Measurements from ENCODE around the gene CKAP5. TPM values are rescaled to one million over a fixed set of nuclear protein-coding genes. Genes with fewer than 3 reads are reported as not detected.

Gene CKAP5
- polyA plus RNA-seq, 1 experiment: 114 TPM

- POLR2A ChIA-PET: no interaction called here
- no peak overlapping the region for H3K27ac ChIP-seq (ENCODE audit: low read depth, low read length)
- no peak overlapping the region for H3K4me3 ChIP-seq (ENCODE audit: low read depth, low read length)
- H3K27me3 ChIP-seq (ENCODE audit: control insufficient read depth, insufficient read depth, low read length): no peaks in the 10 kb centered on the region
- CTCF ChIA-PET: interaction anchor here (3.3 kb wide), 1 partner anchor 267 kb away, joined by 14 read pairs; no protein-coding TSS in a partner anchor
- TF ChIP-seq CTCF (IDR thresholded peaks at IDR 0.05; ENCODE audit: low read depth, low read length): no peak
- DNase-seq (ENCODE audit: low read depth, low spot score): no peak
- H3K9me3 ChIP-seq (ENCODE audit: control insufficient read depth, insufficient read depth, low read length): no peaks in the 10 kb centered on the region
Measured at GRCh38 chr11:46886211-46886610, 40.1 kb upstream of the CKAP5 start.

- DNase-seq (ENCODE audit: low read depth, low spot score): no peak
- Histone ChIP-seq H3K9me3 (ENCODE audit: control insufficient read depth, insufficient read depth, low read length) (no peaks in the 10 kb centered on the region), H3K4me3 (ENCODE audit: low read depth, low read length) (no peak overlapping the region), H3K27ac (ENCODE audit: low read depth, low read length) (no peak overlapping the region), H3K27me3 (ENCODE audit: control insufficient read depth, insufficient read depth, low read length) (no peaks in the 10 kb centered on the region)
- CTCF ChIA-PET: interaction anchor here (3.6 kb wide), 1 partner anchor 274 kb away, joined by 18 read pairs; no protein-coding TSS in a partner anchor
- no peak for TF ChIP-seq CTCF (IDR thresholded peaks at IDR 0.05; ENCODE audit: low read depth, low read length)
- POLR2A ChIA-PET: no interaction called here
Measured at GRCh38 chr11:46879056-46879585, 33.0 kb upstream of the CKAP5 start.

- ChIA-PET CTCF (interaction anchor here (0.6 kb wide), 1 partner anchor 492 kb away, joined by 3 read pairs; no protein-coding TSS in a partner anchor), POLR2A (no interaction called here)
- DNase-seq (ENCODE audit: low read depth, low spot score): no peak
- no peaks in the 10 kb centered on the region for H3K9me3 ChIP-seq (ENCODE audit: control insufficient read depth, insufficient read depth, low read length)
- no peak for TF ChIP-seq CTCF (IDR thresholded peaks at IDR 0.05; ENCODE audit: low read depth, low read length)
- H3K27me3 ChIP-seq (ENCODE audit: control insufficient read depth, insufficient read depth, low read length): no peaks in the 10 kb centered on the region
- no peak overlapping the region for H3K4me3 ChIP-seq (ENCODE audit: low read depth, low read length)
- no peak overlapping the region for H3K27ac ChIP-seq (ENCODE audit: low read depth, low read length)
Measured at GRCh38 chr11:46877580-46877979, 31.5 kb upstream of the CKAP5 start.

- H3K27ac ChIP-seq (ENCODE audit: low read depth, low read length): no peak overlapping the region
- POLR2A ChIA-PET: no interaction called here
- no peak overlapping the region for H3K4me3 ChIP-seq (ENCODE audit: low read depth, low read length)
- H3K27me3 ChIP-seq (ENCODE audit: control insufficient read depth, insufficient read depth, low read length): no peaks in the 10 kb centered on the region
- TF ChIP-seq CTCF (IDR thresholded peaks at IDR 0.05; ENCODE audit: low read depth, low read length): no peak
- H3K9me3 ChIP-seq (ENCODE audit: control insufficient read depth, insufficient read depth, low read length): no peaks in the 10 kb centered on the region
- no peak for DNase-seq (ENCODE audit: low read depth, low spot score)
- CTCF ChIA-PET: interaction anchor here (0.6 kb wide), 1 partner anchor 58 kb away, joined by 3 read pairs; no protein-coding TSS in a partner anchor
Measured at GRCh38 chr11:46876471-46876870, 30.4 kb upstream of the CKAP5 start.

- no peaks in the 10 kb centered on the region for H3K27me3 ChIP-seq (ENCODE audit: control insufficient read depth, insufficient read depth, low read length)
- no peak overlapping the region for H3K4me3 ChIP-seq (ENCODE audit: low read depth, low read length)
- no peak for TF ChIP-seq CTCF (IDR thresholded peaks at IDR 0.05; ENCODE audit: low read depth, low read length)
- no peak for DNase-seq (ENCODE audit: low read depth, low spot score)
- no peaks in the 10 kb centered on the region for H3K9me3 ChIP-seq (ENCODE audit: control insufficient read depth, insufficient read depth, low read length)
- H3K27ac ChIP-seq (ENCODE audit: low read depth, low read length): no peak overlapping the region
- ChIA-PET POLR2A (no interaction called here), CTCF (no interaction called here)
Measured at GRCh38 chr11:46874586-46874985, 28.5 kb upstream of the CKAP5 start.

Measured in AG04450 (cell line).